ENCODE results near the gene DOC2B.

- TF ChIP-seq ZBTB21 (CRISPR knock-in tag; IDR thresholded peaks at IDR 0.05; ENCODE audit: borderline replicate concordance) (no peak), TCF7 (CRISPR knock-in tag; IDR thresholded peaks at IDR 0.05; ENCODE audit: low read depth) (no peak), PRDM15 (CRISPR knock-in tag; IDR thresholded peaks at IDR 0.05) (no peak), IRF1 (CRISPR knock-in tag; IDR thresholded peaks at IDR 0.05) (no peak), TEAD1 (CRISPR knock-in tag; IDR thresholded peaks at IDR 0.05) (no peak), CTCF (IDR thresholded peaks at IDR 0.05) (no peak), ETV6 (CRISPR knock-in tag; IDR thresholded peaks at IDR 0.05) (no peak), ZNF138 (CRISPR knock-in tag; conservative IDR thresholded peaks at IDR 0.05) (no peak), ZMAT4 (CRISPR knock-in tag; IDR thresholded peaks at IDR 0.05) (no peak), NR2C2 (CRISPR knock-in tag; IDR thresholded peaks at IDR 0.05) (no peak), ZNF532 (CRISPR knock-in tag; IDR thresholded peaks at IDR 0.05; ENCODE audit: borderline replicate concordance) (no peak), MAX (CRISPR knock-in tag; IDR thresholded peaks at IDR 0.05) (no peak), CREB1 (CRISPR knock-in tag; IDR thresholded peaks at IDR 0.05) (no peak), ZNF512 (CRISPR knock-in tag; IDR thresholded peaks at IDR 0.05; ENCODE audit: borderline replicate concordance) (no peak)
Observed at GRCh38 chr17:179781-180380, 1.6 kb downstream of the DOC2B start.
